T-helper 22 cell (primary cell): ENCODE measurements around the gene HAX1.
A peak's percentile ranks its signal among the peaks of the same experiment; 100 is the strongest.
"Not testable (repeated sequence)": the region's sequence is repeated elsewhere in the genome, so short reads cannot be mapped to it uniquely, and the experiment has no call there.

ENCODE experiments used
- DNase-seq: peaks from one replicate; pipeline ENCODE4 v3.0.0-alpha.2; 2020; ENCODE audit warnings: low read depth

The HAX1 gene

GRCh38 chr1:154272217-154272998 is at the start of gene HAX1:
Gene HAX1, plus strand, starts transcription at chr1:154272629. Its CDS starts 95 bp downstream, at chr1:154272724.
- peak; percentile 95 for DNase-seq

GRCh38 chr1:154222918-154223317 is 49.5 kb upstream of the HAX1 start:
- DNase-seq = no peak

GRCh38 chr1:154223621-154224020 is 48.8 kb upstream of the HAX1 start:
- no peak for DNase-seq

- no peak for DNase-seq
Measured at GRCh38 chr1:154225370-154225769, 47.1 kb upstream of the HAX1 start.

- not testable (repeated sequence) for DNase-seq
Measured at GRCh38 chr1:154231112-154231511, 41.3 kb upstream of the HAX1 start.

- not testable (repeated sequence) for DNase-seq
Measured at GRCh38 chr1:154233127-154233526, 39.3 kb upstream of the HAX1 start.

GRCh38 chr1:154236855-154237254 is 35.6 kb upstream of the HAX1 start:
- DNase-seq = no peak

- no peak for DNase-seq
Measured at GRCh38 chr1:154237435-154237834, 35.0 kb upstream of the HAX1 start.

- no peak for DNase-seq
Measured at GRCh38 chr1:154237880-154238506, 34.4 kb upstream of the HAX1 start.

GRCh38 chr1:154239491-154239890 is 32.9 kb upstream of the HAX1 start:
- DNase-seq = no peak

GRCh38 chr1:154240294-154240833 is 32.1 kb upstream of the HAX1 start:
- no peak for DNase-seq

GRCh38 chr1:154241703-154242351 is 30.6 kb upstream of the HAX1 start:
- DNase-seq = no peak

- no peak for DNase-seq
Measured at GRCh38 chr1:154253671-154254070, 18.8 kb upstream of the HAX1 start.

GRCh38 chr1:154256686-154257085 is 15.7 kb upstream of the HAX1 start:
- no peak for DNase-seq

GRCh38 chr1:154258784-154259183 is 13.6 kb upstream of the HAX1 start:
- no peak for DNase-seq

- no peak for DNase-seq
Measured at GRCh38 chr1:154260127-154260526, 12.3 kb upstream of the HAX1 start.

GRCh38 chr1:154263465-154264332 is 8.7 kb upstream of the HAX1 start:
- DNase-seq = no peak

- DNase-seq = no peak
Measured at GRCh38 chr1:154264454-154264853, 8.0 kb upstream of the HAX1 start.

- no peak for DNase-seq
Measured at GRCh38 chr1:154265586-154265985, 6.8 kb upstream of the HAX1 start.

- DNase-seq = no peak
Measured at GRCh38 chr1:154270833-154271232, 1.6 kb upstream of the HAX1 start.

- no peak for DNase-seq
Measured at GRCh38 chr1:154272999-154273563, 652 bp downstream of the HAX1 start.

- DNase-seq = no peak
Measured at GRCh38 chr1:154276797-154277196, 4.4 kb downstream of the HAX1 start.
